Suprapubic skin (tissue), 3 donors: Measurements from ENCODE around the gene CCDC70.

Experiments
- POLR2A ChIP-seq, 2 donors: fragments of 450-650 bp; IDR thresholded peaks; one replicate each; pipeline ENCODE4 v1.6.1; 2017; ENCODE audit warnings: antibody characterized with exemption in 2 of 2, mild to moderate bottlenecking in 2 of 2, moderate library complexity in 2 of 2
- TF ChIP-seq, protein P1 (sequence below), 2 donors: fragments of 200-600 bp in 1 of 2; fragments of 450-650 bp in 1 of 2; sonication (generic) in 1 of 2; IDR thresholded peaks; one replicate each; pipeline ENCODE4 v1.5.1; 2016 to 2019; ENCODE audit warnings: antibody characterized with exemption in 2 of 2, mild to moderate bottlenecking in 1 of 2, moderate library complexity in 1 of 2

DNA sequence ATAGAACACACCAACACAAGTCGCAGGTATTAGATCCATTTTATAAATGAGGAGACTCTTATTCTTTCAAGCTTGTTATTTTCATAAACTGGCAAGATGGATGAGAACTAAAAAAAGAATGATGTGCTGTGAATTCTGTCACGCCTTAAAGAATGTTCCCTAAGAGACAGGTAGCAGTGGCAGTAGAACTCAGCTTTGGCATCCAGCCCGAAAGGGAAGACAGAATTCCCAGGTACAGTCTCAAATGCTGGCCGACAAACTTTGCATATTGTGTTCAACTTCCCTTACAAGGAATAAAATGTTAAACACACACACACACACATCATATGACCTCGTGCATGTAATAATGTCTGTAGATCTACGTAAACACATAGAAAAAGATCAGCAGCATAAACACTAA is 20.0 kb upstream of the CCDC70 start:
- TF ChIP-seq, protein P1, sequence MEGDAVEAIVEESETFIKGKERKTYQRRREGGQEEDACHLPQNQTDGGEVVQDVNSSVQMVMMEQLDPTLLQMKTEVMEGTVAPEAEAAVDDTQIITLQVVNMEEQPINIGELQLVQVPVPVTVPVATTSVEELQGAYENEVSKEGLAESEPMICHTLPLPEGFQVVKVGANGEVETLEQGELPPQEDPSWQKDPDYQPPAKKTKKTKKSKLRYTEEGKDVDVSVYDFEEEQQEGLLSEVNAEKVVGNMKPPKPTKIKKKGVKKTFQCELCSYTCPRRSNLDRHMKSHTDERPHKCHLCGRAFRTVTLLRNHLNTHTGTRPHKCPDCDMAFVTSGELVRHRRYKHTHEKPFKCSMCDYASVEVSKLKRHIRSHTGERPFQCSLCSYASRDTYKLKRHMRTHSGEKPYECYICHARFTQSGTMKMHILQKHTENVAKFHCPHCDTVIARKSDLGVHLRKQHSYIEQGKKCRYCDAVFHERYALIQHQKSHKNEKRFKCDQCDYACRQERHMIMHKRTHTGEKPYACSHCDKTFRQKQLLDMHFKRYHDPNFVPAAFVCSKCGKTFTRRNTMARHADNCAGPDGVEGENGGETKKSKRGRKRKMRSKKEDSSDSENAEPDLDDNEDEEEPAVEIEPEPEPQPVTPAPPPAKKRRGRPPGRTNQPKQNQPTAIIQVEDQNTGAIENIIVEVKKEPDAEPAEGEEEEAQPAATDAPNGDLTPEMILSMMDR (IDR thresholded peaks at IDR 0.05): no peak
- no peak for TF ChIP-seq POLR2A (IDR thresholded peaks at IDR 0.05)
